Raji (cell line): ENCODE data around the gene DLG5.

Experiments
- POLR2A ChIP-seq: IDR thresholded peaks from 2 replicates; pipeline ENCODE4 v1.6.1; 2011; ENCODE audit warnings: low read depth, low read length, control low read depth; ENCODE audit not compliant: insufficient read depth

The DLG5 gene

DNA sequence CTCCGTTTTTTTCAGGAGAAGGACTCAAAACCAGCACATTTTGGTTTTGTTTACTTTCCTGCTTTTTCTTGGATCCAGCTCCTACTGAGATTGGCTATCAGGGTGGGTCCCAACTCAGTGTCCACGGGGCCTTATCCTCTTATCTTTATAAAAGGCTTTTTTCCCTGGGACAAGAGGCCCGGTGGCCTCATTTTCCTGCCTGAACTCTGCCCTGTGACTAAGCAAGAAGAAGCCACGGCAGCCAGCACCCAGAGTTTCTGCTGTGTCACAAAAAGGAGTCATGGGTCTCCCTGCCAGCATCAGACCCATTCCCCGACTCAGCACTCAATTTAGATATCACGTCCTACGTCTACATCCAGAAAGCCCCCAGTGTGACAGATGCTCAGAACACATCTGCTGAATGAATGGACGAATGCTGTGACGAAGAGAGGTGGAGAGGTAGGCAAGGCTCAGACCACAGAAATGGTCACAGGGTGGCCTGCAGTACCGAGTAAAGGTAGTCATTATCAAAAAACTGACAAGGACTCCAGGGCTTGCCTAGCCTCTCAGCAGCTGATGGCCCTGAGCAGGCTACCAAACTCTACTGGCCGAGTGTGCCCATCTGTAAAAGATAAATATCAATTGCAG, 16.7 kb downstream of the DLG5 start:
- TF ChIP-seq POLR2A, result no peak

DNA sequence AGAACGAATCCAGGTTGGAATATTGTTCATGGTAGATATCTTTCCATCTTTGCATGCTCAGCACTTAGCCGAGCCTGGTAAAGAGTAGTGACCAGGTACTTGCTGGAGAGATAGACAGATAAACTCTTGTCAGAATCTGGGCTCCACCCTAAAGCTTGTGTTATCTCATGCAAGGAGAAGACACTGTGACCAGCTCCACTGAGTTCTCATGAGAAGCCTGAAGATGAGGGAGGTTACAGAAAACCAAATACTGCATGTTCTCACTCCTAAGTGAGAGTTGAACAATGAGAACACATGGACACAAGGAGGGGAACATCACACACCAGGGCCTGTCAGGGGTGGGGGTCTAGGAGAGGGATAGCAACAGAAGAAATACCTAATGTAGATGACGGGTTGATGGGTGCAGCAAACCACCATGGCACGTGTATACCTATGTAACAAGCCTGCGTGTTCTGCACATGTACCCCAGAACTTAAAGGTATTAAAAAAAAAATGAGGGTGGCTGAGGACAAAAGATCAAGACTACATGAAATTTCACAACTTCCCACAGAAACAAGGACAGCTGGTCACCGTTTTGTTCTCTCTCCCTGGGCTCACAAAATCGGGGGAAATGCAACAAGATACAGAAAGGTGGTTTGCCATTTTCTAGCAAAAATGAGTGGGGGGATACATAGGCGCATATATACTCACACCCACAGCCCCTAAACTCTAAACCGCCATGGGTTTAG, 17.4 kb downstream of the DLG5 start:
- no peak for TF ChIP-seq POLR2A

DNA sequence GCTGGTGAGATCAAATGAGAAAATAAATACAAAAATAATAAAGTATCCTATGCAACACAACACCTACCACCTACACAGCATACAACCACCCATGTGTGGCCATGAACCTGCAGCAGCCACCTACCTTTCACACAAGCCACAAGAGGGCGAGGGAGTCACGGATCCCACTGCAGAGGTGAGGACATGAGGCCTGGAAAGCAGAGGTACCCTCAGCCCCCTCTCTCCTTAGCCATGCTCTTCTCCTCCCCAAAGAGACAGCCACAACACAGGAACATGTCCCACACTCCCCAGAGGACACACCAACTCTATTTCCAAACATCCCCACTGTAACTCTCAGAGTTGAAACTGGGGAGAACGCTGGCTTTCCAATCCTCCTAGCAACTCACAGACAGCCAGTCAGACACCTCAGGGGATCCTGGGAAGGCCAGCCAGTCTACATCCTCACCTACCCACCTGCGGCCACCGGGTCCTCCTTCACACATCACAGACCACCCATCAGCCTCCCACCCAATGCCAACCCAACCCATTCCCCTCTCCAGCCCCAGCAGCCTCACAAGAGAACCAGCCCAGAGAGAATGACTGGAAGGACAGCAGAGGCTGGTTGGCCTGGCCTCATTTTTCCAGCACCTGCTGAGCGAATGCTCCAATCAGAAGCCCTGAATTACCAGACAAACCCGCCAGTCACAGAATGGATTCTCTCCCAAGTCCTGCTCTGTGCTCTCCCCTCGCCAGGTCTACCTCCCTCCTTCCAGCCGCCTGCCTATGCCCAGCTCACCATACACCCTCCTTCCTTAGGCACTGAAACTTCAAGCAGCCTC, 18.4 kb downstream of the DLG5 start:
- TF ChIP-seq POLR2A, result no peak

DNA sequence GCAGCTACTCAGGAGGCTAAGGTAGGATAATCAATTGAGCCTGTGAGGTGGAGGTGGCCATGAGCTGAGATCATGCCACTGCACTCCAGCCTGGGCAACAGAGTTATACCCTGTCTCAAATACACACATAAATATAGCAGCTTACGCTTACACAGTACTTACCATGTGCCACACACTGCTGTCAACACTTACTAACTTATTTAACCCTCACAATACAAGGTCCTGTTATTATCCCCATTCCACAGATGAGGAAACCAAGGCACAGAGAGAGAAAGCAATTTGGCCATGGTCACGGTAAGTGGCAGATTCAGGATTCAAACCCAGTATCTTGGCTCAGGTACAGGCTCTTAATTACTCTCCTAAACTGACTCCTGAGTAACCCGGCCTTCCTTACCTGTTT, 19.1 kb downstream of the DLG5 start:
- TF ChIP-seq POLR2A, result no peak

DNA sequence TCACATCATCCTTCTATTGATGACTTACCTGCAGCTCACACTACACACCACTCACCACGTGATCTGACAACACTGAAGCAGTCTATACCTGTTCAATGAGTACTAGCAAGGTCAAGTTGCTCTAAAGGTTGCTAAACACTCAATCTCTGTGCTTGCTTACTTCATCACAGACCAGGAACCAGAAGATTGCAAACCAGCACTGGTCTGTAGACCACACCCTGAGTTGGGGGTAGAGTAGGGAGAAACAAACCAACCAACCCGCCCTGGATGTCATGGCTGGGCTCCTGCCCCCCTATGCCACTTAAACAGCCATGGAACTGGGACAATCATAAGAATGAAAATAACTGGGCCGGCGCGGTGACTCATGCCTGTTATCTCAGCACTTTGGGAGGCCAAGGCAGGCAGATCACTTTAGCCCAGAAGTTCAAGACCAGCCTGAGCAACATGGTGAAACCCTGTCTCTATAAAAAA, 19.6 kb downstream of the DLG5 start:
- TF ChIP-seq POLR2A, result no peak

DNA sequence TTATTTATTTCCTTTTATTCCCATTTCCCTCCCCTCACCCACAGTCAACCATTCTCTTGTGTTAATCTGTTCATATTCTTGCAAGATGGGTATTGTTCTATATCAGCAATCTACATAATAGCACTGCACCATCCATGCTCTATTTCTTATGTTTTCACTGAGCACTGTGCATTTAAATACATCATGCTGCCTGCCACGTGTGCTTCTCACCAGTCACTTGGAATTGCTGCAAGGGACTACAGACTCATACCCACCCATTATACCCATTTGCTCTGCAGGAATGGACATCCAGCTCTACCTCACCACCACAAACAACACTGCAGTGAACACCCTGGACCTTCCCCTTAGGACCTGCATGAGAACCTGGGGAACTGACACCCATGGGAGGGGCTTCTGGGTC, 20.8 kb downstream of the DLG5 start:
- TF ChIP-seq POLR2A, result no peak

DNA sequence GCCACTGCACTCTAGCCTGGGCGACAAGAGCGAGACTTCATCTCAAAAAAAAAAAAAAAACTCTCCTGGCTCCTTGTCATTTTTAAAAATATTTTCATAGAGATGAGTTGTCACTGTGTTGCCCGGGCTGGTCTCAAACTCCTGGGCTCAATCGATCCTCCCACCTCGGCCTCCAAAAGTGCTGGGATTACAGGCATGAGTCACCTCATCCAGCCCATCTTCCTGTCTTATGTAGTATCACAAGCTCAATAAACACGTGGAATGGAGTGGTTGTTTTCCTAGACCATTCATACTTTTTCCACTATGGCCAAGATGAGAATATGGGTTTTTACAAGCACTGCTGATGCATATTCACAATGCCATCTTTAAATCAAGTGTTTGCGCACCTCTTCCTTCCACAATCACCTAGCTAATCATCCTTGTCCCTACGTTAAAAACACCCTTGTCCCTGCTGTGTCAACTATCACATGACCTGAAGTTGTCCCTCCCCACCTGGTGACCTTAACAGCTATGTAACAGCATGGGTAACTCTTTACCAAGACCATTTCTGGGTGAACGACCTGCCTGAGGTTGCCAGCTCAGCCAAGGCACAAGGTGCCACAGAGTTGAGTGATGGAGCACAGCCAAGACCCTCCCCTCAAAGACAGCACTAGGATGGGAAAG, 21.3 kb downstream of the DLG5 start:
- TF ChIP-seq POLR2A, result no peak

DNA sequence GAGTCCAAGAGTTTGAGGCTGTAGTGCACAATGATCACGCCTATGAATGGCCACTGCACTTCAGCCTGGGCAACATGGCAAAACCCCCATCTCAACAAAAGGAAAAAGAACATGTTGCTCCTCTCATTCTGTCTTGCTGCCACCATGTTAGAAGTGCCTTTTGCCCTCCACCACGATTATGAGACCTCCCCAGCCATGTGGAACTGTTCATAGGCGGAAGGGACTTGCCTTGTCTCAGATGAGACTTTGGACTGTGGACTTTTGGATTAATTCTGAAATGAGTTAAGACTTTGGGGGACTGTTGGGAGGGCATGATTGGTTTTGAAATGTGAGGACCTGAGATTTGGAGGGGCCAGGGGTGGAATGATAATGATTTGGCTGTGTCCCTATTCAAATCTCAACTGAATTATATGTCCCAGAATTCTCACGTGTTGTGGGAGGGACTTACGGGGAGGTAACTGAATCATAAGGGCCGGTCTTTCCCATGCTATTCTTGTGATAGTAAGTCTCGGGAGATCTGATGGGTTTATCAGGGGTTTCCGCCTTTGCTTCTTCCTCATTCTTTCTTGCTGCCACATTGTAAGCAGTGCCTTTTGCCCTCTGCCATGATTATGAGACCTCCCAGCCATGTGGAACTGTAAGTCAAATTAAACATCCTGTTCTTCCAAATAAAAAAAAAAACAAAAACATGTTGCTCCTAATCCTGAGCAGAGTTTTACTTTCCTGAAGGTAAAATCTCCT, 22.3 kb downstream of the DLG5 start:
- no peak for TF ChIP-seq POLR2A

DNA sequence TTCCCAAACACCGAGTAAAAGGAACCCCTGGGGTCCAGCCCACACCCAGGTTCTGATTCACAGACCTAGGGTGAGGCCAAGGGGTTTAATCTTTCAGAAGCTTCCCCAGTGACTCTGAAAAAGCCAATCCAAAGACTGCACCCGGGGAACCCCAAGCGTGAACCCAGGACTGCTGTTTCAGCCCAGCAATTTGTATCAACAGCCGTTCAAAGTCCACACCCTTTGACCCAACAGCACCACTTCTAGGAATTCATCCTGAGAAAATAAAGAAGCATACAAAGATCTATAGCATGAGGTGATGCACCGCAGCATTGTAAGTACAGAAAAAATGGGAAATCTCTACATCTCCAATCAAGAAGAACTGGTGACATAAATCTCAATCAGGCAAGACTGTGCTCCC, 24.4 kb downstream of the DLG5 start:
- TF ChIP-seq POLR2A, result no peak

DNA sequence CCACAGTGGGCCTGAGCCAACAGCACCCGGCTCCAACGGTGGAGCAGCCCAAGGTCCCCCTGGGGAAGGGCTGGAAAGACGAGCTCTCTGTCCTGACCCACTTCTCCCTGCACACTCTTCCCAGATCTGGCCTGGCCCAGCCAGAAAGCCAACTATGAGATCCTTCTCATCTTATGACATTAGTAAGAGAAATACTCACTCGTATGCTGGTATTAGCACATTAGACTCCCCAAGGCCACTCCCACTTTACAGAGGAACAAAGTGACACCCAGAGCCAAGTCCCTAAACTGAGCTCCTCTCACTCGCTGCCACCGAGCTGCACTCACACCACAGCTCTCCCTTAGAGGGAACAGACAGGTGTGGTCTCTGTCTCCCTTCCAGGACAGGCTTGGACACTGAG, 24.8 kb downstream of the DLG5 start:
- no peak for TF ChIP-seq POLR2A

DNA sequence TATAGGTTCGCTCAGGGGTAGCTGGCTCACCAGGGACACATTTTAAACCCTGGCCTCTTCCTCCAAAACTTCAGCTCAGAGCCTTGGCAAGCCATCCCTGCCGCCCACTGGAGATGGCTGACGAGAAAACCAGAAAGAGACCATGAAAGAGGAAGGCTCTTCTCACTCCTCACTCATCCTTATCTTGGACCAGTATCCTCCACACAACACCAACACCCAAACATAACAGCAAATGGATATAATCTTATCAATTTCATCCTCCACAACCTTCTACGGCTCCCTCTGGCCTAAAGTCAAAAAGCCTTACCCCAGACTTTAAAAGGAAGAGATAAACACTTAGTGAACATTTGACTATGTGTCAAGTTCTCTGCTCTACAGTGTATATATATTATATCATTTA, 26.9 kb downstream of the DLG5 start:
- TF ChIP-seq POLR2A, result no peak

DNA sequence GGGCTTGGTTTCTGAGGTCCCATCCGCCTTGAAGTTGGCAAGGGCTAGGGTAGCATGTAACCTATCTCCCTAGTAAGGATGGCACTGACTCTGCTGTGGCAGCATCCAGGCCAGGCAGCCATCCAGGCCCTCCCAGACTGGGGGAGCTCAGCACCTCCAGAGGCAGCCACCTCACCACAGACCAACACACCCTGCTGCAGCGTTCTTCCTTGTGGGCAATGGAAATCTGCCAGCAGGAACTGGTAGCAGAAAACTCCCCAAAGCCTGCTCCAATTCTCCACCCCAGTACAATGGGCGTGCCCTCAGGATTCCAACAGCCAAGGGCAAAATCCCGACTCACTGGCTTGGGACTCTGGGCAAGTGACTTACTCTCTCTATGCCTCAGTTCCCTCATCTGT, 27.5 kb downstream of the DLG5 start:
- no peak for TF ChIP-seq POLR2A

DNA sequence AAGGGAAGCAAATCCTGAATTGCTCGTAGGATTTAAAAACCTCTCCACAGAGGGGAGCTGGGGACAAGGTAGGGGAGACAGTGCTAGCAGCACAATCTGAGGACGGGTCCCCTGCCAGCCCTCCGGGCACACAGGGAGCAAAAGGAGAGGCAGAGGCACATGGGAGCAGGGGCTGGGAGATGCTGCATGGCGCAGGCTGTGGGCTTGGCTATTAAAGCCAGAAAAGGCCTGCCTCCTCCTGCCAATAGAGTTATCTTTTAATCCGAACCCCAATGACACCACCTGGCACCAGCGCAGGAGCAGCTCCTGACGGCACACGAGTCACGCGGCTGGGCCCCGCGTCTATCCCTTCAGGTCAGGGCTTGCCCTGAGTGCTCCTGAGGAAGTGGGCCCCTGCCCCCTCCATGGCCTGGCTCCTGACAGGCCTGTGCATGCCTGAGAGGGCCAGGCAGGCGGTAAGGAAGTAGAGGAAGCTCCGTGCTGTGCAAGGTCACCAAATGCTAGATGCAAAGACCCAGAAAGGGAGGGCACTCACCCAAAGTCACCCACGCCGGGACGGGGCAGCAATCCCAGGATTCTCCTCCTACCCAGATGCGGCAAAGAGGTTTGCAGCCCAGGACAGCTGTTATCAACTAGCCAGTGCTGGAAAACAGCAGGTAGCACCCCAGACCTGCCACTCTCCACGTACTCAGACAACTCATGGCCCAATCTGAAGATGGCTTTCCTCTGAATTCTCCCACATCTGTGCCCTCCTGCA, 28.1 kb downstream of the DLG5 start:
- TF ChIP-seq POLR2A, result no peak

DNA sequence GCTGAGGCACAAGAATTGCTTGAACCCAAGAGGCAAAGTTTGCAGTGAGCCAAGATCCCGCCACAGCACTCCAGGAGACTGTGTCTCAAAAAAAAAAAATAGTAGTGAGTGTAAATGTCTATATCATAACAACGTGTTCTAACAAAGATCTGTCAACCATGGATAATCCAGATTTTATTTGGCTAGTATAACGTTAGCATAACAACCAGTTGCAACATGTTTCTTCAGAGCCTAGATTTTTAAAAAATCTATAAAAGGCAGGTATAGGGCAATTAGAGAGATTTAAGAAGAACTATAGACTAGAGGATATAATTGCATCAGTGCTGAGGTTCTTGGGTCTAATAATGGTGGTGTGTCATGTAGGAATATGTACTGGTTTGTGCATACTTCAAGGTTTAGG, 30.5 kb downstream of the DLG5 start:
- TF ChIP-seq POLR2A, result no peak

DNA sequence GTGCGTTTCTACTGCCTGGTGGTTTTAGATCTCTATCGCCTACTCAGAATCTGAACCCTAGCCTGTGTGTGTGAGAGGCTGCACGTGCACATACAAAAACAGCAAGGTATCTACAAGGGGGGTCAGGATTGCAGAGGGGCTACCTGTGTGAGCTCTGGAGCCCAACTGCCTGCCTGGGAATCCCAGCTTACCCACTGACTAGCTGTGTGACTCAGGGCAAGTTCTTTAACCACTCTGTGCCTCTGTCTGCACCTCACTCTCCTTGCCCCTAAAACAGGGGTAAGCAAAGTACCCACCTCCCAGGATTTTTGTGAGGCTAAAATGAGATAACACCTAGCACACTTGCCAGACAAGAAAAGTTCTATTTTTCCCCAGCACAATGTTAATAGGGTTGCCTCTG, 32.5 kb downstream of the DLG5 start:
- TF ChIP-seq POLR2A, result no peak

DNA sequence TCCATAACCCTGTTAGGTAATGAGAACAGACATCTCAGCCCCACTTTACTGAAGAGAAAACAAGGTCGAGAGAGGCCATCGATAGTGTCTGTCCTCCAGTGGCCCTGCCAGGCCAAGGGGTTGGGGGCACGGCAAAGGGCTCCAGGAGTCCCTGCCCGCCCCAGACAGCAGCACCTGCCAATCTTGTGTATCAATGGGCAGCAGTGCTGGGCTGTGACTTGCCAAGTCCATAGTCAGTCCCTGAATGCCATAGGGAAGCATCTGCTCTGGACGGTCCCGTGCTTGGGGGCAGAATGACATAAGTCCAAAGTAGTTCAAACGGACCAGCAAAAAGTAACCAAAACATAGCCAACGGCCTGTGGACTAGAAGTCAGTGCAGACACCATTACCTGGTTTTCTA, 33.2 kb downstream of the DLG5 start:
- TF ChIP-seq POLR2A, result no peak
